C4-2B (cell line): ENCODE measurements around the gene CA10.

Source experiments
- ZFX ChIP-seq: fragments of 450-650 bp; IDR thresholded peaks from 2 replicates; pipeline ENCODE4 v1.6.1; 2017
- TF ChIP-seq, protein P1 (sequence below): fragments of 450-650 bp; conservative IDR thresholded peaks from 2 replicates; pipeline ENCODE4 v1.5.1; 2017; ENCODE audit warnings: mild to moderate bottlenecking

DNA sequence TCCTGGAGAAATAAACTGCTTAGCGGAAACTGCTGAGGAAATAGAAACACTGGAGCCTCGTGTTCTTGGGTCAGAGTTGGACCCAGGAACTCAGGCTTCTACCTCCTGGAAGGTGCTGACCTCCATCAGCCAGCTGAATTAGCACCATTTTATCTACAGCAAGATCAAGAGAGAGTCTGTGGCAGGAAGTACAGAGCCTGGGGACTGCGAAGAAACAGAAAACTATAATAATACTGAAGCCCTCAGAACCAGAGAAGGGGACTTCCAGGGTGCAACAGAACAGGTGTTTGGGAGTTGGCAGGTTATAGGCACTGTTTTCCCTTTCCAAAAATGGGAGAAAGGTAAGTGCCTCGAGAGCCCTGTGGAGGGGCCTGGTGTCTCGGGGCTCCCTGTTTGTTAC is 379.7 kb downstream of the CA10 start:
- TF ChIP-seq, protein P1, sequence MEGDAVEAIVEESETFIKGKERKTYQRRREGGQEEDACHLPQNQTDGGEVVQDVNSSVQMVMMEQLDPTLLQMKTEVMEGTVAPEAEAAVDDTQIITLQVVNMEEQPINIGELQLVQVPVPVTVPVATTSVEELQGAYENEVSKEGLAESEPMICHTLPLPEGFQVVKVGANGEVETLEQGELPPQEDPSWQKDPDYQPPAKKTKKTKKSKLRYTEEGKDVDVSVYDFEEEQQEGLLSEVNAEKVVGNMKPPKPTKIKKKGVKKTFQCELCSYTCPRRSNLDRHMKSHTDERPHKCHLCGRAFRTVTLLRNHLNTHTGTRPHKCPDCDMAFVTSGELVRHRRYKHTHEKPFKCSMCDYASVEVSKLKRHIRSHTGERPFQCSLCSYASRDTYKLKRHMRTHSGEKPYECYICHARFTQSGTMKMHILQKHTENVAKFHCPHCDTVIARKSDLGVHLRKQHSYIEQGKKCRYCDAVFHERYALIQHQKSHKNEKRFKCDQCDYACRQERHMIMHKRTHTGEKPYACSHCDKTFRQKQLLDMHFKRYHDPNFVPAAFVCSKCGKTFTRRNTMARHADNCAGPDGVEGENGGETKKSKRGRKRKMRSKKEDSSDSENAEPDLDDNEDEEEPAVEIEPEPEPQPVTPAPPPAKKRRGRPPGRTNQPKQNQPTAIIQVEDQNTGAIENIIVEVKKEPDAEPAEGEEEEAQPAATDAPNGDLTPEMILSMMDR: no peak
- no peak for TF ChIP-seq ZFX
